ENCODE measurements around the gene PDE8A.

The PDE8A gene

GRCh38 chr15:85014932-85015331, 33.3 kb downstream of the PDE8A start:
- no peak for FAIRE-seq

- no peak for FAIRE-seq
These were observed 34.6 kb downstream of the PDE8A start for GRCh38 chr15:85016275-85016674.

DNA sequence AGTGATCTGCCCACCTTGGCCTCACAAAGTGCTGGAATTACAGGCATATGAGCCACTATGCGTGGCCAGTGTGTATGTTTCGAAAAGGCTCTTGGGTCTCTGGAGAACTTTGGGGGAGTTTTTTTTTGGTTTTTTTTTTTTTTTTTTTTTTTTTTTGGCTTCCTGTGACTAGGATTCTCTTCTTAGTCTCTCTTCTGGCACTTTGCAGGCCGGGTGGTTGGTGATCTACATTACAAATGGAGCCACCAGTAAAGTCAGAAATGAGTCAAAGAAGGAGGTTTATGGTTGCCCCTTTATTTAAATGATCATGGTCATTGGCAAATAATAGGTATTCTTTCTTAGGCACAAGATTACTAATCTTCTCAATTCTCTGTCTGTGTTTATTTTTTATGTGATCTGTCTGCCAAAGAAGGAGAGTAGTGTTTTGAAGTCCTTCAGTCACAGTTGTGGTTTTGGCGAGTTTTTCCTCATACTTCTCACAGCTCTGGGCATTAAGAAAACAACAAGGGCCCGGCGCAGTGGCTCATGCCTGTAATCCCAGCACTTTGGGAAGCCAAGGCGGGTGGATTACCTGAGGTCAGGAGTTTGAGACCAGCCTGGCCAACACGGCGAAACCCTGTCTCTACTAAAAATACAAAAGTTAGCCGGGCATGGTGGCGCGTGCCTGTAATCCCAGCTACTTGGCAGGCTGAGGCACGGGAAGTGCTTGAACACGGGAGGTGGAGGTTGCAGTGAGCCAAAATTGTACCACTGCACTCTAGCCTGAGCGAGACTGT, 38.3 kb downstream of the PDE8A start:
- no peak for FAIRE-seq

DNA sequence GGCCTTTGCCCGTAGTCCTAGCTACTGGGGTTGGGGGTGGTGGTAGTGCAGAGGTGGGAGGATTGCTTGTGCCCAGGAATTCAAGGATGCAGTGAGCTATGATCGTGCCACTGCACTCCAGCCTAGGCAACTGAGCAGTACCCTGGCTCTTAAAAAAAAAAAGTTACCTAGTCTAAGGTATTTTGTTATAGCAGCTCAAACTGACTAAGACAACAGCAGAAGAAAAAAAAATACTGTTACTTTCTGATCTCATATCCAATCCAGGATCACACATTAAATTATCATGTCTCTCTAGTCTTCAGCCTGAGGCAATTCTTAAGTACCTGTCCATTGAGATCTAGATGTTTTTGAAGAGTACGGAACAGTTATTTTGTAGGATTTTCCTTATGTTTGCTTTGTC, 39.8 kb downstream of the PDE8A start:
- no peak for FAIRE-seq

DNA sequence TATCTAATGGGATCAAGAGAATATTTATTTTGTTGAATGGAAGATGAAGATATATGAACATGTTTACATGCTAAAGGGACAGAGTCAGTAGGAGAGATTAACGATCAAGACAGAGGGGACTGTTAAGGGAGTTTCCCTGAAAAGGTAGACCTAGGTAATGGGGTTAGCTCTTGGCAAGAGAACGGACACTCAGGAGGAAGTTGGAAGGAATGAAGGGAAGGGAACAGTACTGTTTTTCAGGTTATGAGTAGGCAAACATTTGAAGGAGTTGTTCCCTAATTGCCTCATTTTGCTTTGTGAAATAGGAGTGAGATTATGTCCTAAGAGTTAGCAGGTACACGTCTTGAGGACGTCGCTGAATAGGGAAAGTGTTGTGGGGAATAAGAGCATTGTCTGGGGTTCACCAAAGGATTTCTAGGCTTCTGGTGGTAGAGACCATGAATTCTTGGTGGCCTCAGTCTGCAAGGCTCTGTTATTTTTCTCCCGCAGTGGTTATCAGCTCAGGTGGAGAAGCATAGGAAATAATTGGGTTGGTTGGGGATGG, 41.3 kb downstream of the PDE8A start:
- no peak for FAIRE-seq

DNA sequence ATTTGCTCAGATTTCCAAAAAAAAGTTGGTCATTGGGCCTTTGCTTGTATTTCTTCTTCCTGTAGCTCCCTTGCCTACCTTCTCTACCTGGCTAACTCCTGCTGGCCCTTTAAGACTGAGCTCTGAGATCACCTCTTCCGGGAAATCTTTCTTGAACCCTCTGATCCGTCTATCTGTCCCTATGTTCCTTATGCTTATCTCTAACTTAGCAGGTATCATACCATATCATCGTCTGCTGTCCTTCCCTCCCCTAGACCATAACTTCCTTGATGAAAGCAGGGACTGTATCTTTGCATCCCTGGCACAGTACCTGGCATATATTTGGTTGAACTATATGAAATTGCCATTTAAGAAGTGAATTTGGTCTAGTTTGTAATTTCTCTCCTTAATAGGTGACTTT, 42.3 kb downstream of the PDE8A start:
- no peak for FAIRE-seq

GRCh38 chr15:85024509-85025336, 43.1 kb downstream of the PDE8A start:
- peak; percentile 79 for FAIRE-seq

- no peak for FAIRE-seq
These were observed 44.0 kb downstream of the PDE8A start for GRCh38 chr15:85025516-85026251.

DNA sequence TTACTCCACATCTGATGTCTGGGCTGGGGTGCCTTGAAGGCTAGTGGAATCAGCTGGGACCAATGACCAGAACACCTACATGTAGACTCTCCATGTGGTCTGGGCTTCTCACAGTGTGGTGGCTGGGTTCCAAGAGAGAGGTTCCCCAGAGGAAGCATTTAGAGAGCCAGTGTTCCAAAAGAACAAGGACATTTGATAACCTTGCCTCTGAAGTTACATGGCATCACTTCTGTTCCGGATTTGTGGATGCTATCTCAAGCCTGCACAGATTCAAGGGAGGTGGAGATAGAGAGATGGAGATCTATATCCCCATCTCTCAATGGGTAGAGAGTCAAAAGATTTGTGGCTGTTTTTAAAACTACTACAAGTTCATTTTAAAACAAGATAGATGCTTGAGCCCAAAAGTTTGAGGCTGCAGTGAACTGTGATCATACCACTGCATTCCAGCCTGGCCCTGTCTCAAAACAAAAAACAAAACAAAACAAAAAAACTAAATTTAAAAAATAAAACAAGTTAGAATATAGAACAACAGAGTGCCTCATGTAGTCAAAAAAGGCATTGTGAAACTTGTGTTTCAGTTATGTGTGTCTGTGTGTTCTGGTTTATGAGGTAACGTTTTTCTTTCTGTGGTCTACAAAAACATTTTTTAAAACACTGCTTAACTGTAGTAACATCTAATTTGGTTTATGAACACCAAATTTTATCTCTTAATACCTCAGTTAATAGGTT, 44.8 kb downstream of the PDE8A start:
- no peak for FAIRE-seq

DNA sequence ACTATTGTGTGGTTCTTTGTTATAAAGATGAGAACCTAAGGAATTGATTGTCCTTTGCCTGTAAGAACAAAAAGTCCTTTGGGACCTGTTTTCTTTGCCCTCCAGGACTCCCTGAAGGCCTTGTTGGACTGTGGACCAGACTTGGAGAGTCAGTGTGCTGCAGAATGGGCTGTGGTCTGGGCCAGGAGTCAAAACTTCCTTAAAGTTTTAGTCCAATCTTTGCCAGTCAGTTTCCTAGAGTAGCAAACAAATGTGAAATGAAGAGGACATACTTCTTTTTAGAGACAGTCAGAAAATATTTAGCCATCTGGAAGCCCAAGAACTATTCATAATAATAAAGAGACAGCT, 45.4 kb downstream of the PDE8A start:
- FAIRE-seq: no peak

DNA sequence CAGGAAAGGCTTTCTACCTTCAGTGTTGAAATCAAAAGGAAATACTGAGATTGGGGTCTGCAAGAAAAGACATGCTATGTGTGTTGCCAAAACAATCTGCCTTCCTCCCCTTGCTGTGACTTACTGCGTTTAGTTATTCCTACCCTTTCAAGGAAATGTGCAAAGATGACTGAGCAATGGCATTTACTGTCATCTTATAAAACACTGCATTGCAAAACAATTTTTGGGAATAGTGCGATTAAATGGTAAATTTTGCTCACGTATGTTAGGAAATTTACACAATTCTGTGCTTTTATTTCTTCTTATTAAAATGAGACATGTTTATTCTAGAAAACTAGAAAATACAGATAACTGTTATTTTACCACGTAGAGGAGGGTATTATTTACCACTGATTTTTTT, 45.8 kb downstream of the PDE8A start:
- FAIRE-seq: no peak

- FAIRE-seq: no peak
These were observed 46.8 kb downstream of the PDE8A start for GRCh38 chr15:85028416-85028815.

DNA sequence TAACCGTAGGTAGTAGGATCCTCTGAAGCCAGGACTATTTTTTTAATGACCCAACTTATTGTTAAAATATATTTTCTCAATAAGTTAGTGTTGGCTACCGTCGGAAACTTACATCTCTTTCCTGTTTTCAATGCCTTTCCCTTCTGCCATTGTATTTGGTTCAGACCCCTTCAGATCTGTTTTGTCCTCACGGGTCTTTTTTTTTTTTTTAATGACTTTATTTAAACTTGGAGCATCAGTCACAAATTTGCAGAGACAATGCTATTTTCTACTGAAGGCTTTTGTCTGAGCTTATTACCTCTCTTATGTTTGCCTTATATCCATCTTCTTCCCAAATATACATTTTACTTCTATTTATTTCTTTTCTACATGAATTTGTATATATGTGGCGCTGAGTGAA, 47.6 kb downstream of the PDE8A start:
- FAIRE-seq: no peak

- FAIRE-seq: peak; percentile 43
These were observed 48.8 kb downstream of the PDE8A start for GRCh38 chr15:85030301-85030929.

DNA sequence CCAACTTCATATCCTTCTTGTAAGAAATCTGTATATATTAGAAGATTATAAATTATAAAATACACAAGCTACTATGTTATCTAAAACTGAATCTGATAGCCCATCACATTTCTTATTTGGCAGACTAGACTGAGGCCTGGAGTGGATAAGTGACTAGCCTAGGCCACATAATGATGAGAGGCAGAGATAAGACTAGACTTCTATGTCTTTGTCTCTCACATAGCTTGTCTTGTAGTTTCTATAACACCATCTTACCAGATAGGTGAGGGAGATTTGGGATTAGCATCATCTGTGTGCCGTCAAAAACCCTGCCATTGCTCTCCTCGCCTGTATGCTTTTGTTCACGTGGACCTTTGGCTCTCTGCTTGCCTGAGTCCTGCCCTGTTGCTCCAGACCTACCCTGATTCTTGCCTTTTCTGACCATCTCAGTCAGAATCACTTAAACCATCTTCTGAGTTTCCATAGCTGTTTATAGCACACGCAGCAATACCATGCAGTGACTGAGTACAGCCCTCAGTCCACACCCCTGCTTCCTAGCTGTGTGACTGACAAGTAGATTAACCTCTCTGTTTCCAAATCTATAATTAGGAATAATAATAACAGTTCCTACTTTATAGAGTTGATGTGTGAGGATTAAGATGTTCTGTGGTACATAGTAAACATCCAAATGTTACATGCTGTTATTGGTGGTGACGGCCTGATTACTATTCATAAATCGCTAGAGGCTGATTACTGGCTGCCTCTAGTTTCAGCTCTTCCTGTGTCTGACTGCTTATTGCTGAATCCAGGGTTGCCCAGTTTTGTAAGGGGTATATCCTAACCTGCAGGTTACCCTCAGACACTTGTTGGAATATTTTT, 49.7 kb downstream of the PDE8A start:
- FAIRE-seq: no peak

DNA sequence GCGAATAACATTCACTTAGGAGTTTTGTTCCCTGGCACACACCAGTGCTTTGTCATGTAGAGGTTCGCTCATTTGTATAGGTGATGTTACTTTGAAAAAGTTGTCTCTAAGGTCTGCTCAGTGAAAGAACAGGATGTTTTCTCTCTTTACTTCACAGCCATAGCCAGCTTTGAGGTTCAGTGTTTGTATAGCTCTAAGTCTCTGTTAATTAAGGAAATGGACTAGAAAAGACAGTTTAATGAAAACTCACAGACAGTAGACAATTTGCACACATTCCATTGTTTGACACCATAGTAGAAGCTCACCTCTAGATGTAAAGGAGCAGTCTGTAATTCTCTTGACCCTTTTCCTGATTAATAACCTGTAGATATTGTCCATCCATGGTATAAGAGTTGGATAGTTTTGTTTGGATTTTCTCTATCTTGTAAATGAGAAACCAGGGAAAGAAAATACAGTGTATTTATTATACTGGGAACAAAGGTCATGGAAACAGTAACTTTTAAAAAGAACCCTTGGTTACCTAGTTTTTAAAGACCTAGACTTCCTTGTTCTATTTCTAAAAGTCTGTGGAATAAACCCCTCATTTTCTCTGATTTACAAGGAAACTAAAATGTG, 50.4 kb downstream of the PDE8A start:
- FAIRE-seq: peak; percentile 71

DNA sequence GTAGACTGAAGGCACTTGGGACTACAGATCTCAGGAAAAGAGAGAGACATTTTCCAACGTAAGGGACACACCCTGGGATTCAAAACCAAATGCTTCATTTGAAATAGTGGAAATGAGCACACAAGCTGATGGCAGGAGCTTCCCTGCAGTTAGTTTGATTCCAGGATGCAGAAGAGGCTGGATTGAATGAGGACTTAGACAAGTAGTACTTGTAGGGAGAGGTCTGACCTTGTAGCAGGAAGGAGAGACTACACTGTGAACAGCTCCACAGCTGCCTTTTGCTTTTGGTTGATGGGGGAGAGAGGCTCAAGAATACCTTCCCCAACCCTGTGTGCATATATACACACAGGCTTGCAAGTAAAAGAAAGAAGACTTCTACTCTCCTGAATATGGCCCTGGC, 51.5 kb downstream of the PDE8A start:
- no peak for FAIRE-seq

- FAIRE-seq: no peak
These were observed 52.6 kb downstream of the PDE8A start for GRCh38 chr15:85034276-85034675.

DNA sequence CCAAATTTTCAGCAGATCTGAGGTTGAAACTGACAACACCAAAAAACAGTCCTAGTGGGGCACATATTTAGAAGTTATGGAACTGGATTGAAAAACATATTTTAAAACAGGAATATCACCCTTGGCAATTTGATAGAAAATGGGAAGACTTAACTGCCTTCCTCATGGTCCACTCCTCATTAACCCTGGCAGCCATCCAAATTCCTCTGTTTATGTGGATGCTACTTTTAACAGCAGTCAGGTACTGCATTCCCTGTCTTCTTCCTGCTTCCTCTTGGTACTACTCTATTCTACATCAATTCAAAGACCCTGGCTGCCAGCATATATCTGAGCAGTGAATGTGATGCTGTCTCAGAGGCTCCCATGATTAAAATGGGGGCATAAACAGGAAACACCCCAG, 54.3 kb downstream of the PDE8A start:
- FAIRE-seq: no peak

DNA sequence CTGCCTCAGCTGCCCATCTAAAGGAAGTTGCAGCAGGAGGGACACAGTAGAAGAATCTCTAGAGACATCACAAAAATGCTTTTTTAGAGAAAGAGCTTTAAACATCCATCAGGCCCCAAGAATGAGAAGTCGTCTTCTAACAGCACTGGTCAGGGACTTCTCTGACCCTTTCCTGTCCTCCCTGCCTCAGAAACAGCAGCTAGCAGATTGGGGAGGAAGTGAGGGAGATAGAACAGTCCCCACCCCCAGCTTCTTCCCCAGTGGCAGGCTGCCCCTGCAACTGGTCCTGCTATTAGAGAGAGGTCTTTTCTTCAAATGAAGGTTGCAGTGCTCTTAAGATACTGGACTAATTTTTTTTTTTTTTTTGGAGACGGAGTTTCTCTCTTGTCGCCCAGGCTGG, 55.1 kb downstream of the PDE8A start:
- no peak for FAIRE-seq

DNA sequence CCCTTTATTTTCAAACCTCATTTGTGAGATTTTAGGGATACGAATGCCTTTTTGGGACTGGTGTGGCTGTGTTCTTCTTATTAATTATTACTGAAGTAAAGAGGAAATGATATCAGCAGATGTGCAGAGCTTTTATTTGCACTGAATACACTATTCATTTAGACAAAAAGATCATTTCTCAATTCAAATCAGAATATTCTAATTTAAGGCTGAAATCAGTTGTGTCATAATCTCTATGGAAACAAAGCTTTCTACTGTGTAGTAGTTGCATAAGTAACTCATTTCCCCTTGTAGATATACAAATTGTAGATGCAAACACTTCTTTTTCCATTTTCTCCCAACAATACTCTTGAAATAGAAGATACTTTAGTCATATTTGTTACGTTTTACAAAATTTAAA, 56.0 kb downstream of the PDE8A start:
- peak; percentile 17 for FAIRE-seq
